Measurements from ENCODE around the gene GLI3.

GLI3 gene

GRCh38 chr7:42115795-42116194 lies 121.2 kb downstream of the GLI3 start:
- no peak for DNase-seq (ENCODE audit: low spot score)
- no peak overlapping the region for H3K4me3 ChIP-seq
- TF ChIP-seq CTCF (IDR thresholded peaks at IDR 0.05) = no peak
- H3K27ac ChIP-seq = no peak overlapping the region

GRCh38 chr7:42110333-42110732 lies 126.7 kb downstream of the GLI3 start:
- Histone ChIP-seq H3K4me3 (no peak overlapping the region), H3K27ac (no peak overlapping the region)
- DNase-seq (ENCODE audit: low spot score) = no peak
- TF ChIP-seq CTCF (IDR thresholded peaks at IDR 0.05) = no peak

- no peak for TF ChIP-seq CTCF (IDR thresholded peaks at IDR 0.05)
These were observed 128.0 kb downstream of the GLI3 start for GRCh38 chr7:42108803-42109528.

GRCh38 chr7:42107484-42108240 lies 129.3 kb downstream of the GLI3 start:
- Histone ChIP-seq H3K27ac (no peak overlapping the region), H3K4me3 (no peak overlapping the region)
- no peak for TF ChIP-seq CTCF (IDR thresholded peaks at IDR 0.05)
- no peak for DNase-seq (ENCODE audit: low spot score)

More at GRCh38 chr7:42108803-42109528, 128.0 kb downstream of the GLI3 start:
- Histone ChIP-seq H3K4me3 (no peak overlapping the region), H3K27ac (no peak overlapping the region)
- DNase-seq (ENCODE audit: low spot score) = no peak

- H3K4me3 ChIP-seq = no peak overlapping the region
- DNase-seq (ENCODE audit: low spot score) = no peak
- H3K27ac ChIP-seq = no peak overlapping the region
- TF ChIP-seq CTCF (IDR thresholded peaks at IDR 0.05) = no peak
These were observed 130.4 kb downstream of the GLI3 start for GRCh38 chr7:42106562-42106961.

GRCh38 chr7:42105554-42106358 lies 131.3 kb downstream of the GLI3 start:
- Histone ChIP-seq H3K4me3 (no peak overlapping the region), H3K27ac (no peak overlapping the region)
- no peak for TF ChIP-seq CTCF (IDR thresholded peaks at IDR 0.05)
- no peak for DNase-seq (ENCODE audit: low spot score)

Measured in coronary artery (tissue), 2 donors.